GM23338 (cell line): ENCODE measurements around the gene ANO7. TPM values are rescaled to one million over a fixed set of nuclear protein-coding genes. Genes with fewer than 3 reads are reported as not detected.

Experiments
- ATAC-seq: fragments of 200-7000 bp; cut with Tn5 transposase; 3 replicates; pipeline ENCODE4 v1.9.1; 2020
- DNase-seq: peaks from one replicate; pipeline ENCODE4 v3.0.0-alpha.2; 2015; ENCODE audit warnings: low spot score
- H2AFZ ChIP-seq: fragments of 200-600 bp; sonication (generic); 2 replicates; pipeline ENCODE4 v1.8.0; 2016; ENCODE audit warnings: antibody characterized with exemption, mild to moderate bottlenecking, moderate library complexity
- H3F3A ChIP-seq: fragments of 200-600 bp; sonication (generic); replicated peaks from 2 replicates; pipeline ENCODE4 v1.8.0; 2017; ENCODE audit warnings: antibody characterized with exemption, mixed run types, low read depth
- H3K27ac ChIP-seq: fragments of 200-600 bp; sonication (generic); 2 replicates; pipeline ENCODE4 v1.6.1; 2016; ENCODE audit warnings: low read depth
- H3K27me3 ChIP-seq: fragments of 200-600 bp; sonication (generic); 2 replicates; pipeline ENCODE4 v1.8.0; 2016; ENCODE audit warnings: mild to moderate bottlenecking, mixed run types, moderate library complexity; ENCODE audit not compliant: insufficient read depth
- H3K36me3 ChIP-seq: fragments of 200-600 bp; sonication (generic); 2 replicates; pipeline ENCODE4 v1.8.0; 2016; ENCODE audit warnings: mild to moderate bottlenecking; ENCODE audit not compliant: insufficient read depth
- H3K4me1 ChIP-seq: fragments of 200-600 bp; sonication (generic); 2 replicates; pipeline ENCODE4 v1.8.0; 2016; ENCODE audit warnings: mild to moderate bottlenecking, moderate library complexity; ENCODE audit not compliant: insufficient read depth
- H3K4me2 ChIP-seq: fragments of 200-600 bp; sonication (generic); 2 replicates; pipeline ENCODE4 v1.7.1; 2017; ENCODE audit warnings: mixed run types
- H3K4me3 ChIP-seq: fragments of 200-600 bp; sonication (generic); 2 replicates; pipeline ENCODE4 v1.6.1; 2016; ENCODE audit warnings: mixed run types
- H3K79me2 ChIP-seq: fragments of 200-600 bp; sonication (generic); replicated peaks from 2 replicates; pipeline ENCODE4 v1.8.0; 2017; ENCODE audit warnings: mild to moderate bottlenecking; ENCODE audit not compliant: insufficient read depth
- H3K9me2 ChIP-seq: fragments of 200-600 bp; sonication (generic); 2 replicates; pipeline ENCODE4 v1.8.0; 2017; ENCODE audit not compliant: insufficient read depth
- H4K20me1 ChIP-seq: fragments of 200-600 bp; sonication (generic); replicated peaks from 2 replicates; pipeline ENCODE4 v1.8.0; 2017; ENCODE audit warnings: mild to moderate bottlenecking; ENCODE audit not compliant: insufficient read depth
- H3K27ac Mint-ChIP-seq: 2 replicates; pipeline ENCODE4 v1.8.0; 2020; ENCODE audit warnings: inconsistent platforms, mild to moderate bottlenecking, moderate library complexity, mixed read lengths
- H3K27me3 Mint-ChIP-seq: 3 replicates; pipeline ENCODE4 v1.8.0; 2022; ENCODE audit warnings: low read depth, mild to moderate bottlenecking, moderate library complexity, mixed read lengths, inconsistent platforms; ENCODE audit not compliant: insufficient read depth, poor library complexity
- H3K36me3 Mint-ChIP-seq: 3 replicates; pipeline ENCODE4 v1.8.0; 2021; ENCODE audit warnings: low read depth, mild to moderate bottlenecking, inconsistent platforms, moderate library complexity, mixed read lengths
- H3K4me1 Mint-ChIP-seq: 3 replicates; pipeline ENCODE4 v1.8.0; 2020; ENCODE audit warnings: mild to moderate bottlenecking, inconsistent platforms, mixed read lengths
- H3K4me3 Mint-ChIP-seq: 3 replicates; pipeline ENCODE4 v1.8.0; 2021; ENCODE audit warnings: moderate library complexity, mild to moderate bottlenecking, inconsistent platforms, mixed read lengths
- H3K9me3 Mint-ChIP-seq: 3 replicates; pipeline ENCODE4 v1.8.0; 2020; ENCODE audit warnings: moderate library complexity, mild to moderate bottlenecking, inconsistent platforms, mixed read lengths
- CREB1 ChIP-seq: fragments of 250-450 bp; sonication (Bioruptor Pico); IDR thresholded peaks from 2 replicates; pipeline ENCODE4 v1.5.0; 2020; ENCODE audit warnings: low read depth, mild to moderate bottlenecking, moderate library complexity
- ETS1 ChIP-seq: IDR thresholded peaks from 2 replicates; pipeline ENCODE4 v1.6.1; 2016; ENCODE audit warnings: antibody characterized with exemption
- JUNB ChIP-seq: IDR thresholded peaks from one replicate; pipeline ENCODE4 v1.6.1; 2016; ENCODE audit warnings: antibody characterized with exemption; ENCODE audit not compliant: unreplicated experiment
- POLR2AphosphoS5 ChIP-seq: IDR thresholded peaks from 2 replicates; pipeline ENCODE4 v1.6.1; 2016; ENCODE audit warnings: antibody characterized with exemption, low read depth
- REST ChIP-seq: IDR thresholded peaks from one replicate; pipeline ENCODE4 v1.6.1; 2018; ENCODE audit warnings: antibody characterized with exemption; ENCODE audit not compliant: unreplicated experiment
- polyA plus RNA-seq: library from polyadenylated mRNA; unstranded; fragments of >200 nt; fragmentation: Nextera tagmentation; extraction: Ambion mirVana; gene quantifications from 2 replicates; pipeline ENCODE4 v1.2.1, GENCODE V29; 2016
- total RNA-seq: library from RNA; depleted of rRNA; stranded (reverse); fragments of >200 nt; shearing (Covaris generic); gene quantifications from 2 replicates; pipeline ENCODE4 v1.2.3, GENCODE V29; 2014
- TF ChIP-seq, protein P1 (sequence below): fragments of 250-450 bp; sonication (Bioruptor Pico); IDR thresholded peaks from 2 replicates; pipeline ENCODE4 v1.5.0; 2020; ENCODE audit warnings: mild to moderate bottlenecking, moderate library complexity

Gene ANO7
- total and polyA plus RNA-seq, 2 experiments from 2014 or later, result 3.6 to 5.1 TPM

- no peaks in the 10 kb centered on the region; the same call in 2 of the 3 replicates for H3K9me3 Mint-ChIP-seq
- Histone ChIP-seq H3K79me2 (0 out of 2 replicates have a peak, but pooled peaks cover 3% of the 10 kb centered on the region), H2AFZ (no peak overlapping the region), H3K9me2 (no peaks in the 10 kb centered on the region), H3K27me3 (no peaks in the 10 kb centered on the region), H3K36me3 (peaks cover 37% of the 10 kb centered on the region), H3K27ac (no peak overlapping the region), H3F3A (no peaks in the 10 kb centered on the region; the same call in 1 of the 2 replicates), H3K4me3 (no peak overlapping the region), H3K4me1 (no peaks in the 10 kb centered on the region), H3K4me2 (no peak overlapping the region), H4K20me1 (peaks cover 30% of the 10 kb centered on the region)
- TF ChIP-seq REST (no peak), JUNB (no peak), ETS1 (no peak), CREB1 (CRISPR knock-in tag) (no peak), POLR2AphosphoS5 (no peak)
- TF ChIP-seq, protein P1, sequence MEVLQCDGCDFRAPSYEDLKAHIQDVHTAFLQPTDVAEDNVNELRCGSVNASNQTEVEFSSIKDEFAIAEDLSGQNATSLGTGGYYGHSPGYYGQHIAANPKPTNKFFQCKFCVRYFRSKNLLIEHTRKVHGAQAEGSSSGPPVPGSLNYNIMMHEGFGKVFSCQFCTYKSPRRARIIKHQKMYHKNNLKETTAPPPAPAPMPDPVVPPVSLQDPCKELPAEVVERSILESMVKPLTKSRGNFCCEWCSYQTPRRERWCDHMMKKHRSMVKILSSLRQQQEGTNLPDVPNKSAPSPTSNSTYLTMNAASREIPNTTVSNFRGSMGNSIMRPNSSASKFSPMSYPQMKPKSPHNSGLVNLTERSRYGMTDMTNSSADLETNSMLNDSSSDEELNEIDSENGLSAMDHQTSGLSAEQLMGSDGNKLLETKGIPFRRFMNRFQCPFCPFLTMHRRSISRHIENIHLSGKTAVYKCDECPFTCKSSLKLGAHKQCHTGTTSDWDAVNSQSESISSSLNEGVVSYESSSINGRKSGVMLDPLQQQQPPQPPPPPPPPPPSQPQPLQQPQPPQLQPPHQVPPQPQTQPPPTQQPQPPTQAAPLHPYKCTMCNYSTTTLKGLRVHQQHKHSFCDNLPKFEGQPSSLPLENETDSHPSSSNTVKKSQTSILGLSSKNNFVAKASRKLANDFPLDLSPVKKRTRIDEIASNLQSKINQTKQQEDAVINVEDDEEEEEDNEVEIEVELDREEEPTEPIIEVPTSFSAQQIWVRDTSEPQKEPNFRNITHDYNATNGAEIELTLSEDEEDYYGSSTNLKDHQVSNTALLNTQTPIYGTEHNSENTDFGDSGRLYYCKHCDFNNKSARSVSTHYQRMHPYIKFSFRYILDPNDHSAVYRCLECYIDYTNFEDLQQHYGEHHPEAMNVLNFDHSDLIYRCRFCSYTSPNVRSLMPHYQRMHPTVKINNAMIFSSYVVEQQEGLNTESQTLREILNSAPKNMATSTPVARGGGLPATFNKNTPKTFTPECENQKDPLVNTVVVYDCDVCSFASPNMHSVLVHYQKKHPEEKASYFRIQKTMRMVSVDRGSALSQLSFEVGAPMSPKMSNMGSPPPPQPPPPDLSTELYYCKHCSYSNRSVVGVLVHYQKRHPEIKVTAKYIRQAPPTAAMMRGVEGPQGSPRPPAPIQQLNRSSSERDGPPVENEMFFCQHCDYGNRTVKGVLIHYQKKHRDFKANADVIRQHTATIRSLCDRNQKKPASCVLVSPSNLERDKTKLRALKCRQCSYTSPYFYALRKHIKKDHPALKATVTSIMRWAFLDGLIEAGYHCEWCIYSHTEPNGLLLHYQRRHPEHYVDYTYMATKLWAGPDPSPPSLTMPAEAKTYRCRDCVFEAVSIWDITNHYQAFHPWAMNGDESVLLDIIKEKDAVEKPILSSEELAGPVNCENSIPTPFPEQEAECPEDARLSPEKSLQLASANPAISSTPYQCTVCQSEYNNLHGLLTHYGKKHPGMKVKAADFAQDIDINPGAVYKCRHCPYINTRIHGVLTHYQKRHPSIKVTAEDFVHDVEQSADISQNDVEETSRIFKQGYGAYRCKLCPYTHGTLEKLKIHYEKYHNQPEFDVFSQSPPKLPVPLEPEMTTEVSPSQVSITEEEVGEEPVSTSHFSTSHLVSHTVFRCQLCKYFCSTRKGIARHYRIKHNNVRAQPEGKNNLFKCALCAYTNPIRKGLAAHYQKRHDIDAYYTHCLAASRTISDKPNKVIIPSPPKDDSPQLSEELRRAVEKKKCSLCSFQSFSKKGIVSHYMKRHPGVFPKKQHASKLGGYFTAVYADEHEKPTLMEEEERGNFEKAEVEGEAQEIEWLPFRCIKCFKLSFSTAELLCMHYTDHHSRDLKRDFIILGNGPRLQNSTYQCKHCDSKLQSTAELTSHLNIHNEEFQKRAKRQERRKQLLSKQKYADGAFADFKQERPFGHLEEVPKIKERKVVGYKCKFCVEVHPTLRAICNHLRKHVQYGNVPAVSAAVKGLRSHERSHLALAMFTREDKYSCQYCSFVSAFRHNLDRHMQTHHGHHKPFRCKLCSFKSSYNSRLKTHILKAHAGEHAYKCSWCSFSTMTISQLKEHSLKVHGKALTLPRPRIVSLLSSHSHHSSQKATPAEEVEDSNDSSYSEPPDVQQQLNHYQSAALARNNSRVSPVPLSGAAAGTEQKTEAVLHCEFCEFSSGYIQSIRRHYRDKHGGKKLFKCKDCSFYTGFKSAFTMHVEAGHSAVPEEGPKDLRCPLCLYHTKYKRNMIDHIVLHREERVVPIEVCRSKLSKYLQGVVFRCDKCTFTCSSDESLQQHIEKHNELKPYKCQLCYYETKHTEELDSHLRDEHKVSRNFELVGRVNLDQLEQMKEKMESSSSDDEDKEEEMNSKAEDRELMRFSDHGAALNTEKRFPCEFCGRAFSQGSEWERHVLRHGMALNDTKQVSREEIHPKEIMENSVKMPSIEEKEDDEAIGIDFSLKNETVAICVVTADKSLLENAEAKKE, result no peak
- no peak for ATAC-seq
- H3K27ac Mint-ChIP-seq, result no peak overlapping the region
- H3K36me3 Mint-ChIP-seq, result peaks cover 84% of the 10 kb centered on the region
- DNase-seq, result no peak
- no peaks in the 10 kb centered on the region; the same call in 2 of the 3 replicates for H3K4me1 Mint-ChIP-seq
- H3K4me3 Mint-ChIP-seq, result no peak overlapping the region
- peaks cover 33% of the 10 kb centered on the region for H3K27me3 Mint-ChIP-seq
Observed at GRCh38 chr2:241232736-241233575, 44.5 kb downstream of the ANO7 start.
